Left lung (tissue), 10 donors: ENCODE results near the gene PHB1. TPM values are rescaled to one million over a fixed set of nuclear protein-coding genes. Genes with fewer than 3 reads are reported as not detected.

Source experiments
- ATAC-seq: fragments of 200-7000 bp; cut with Tn5 transposase; one replicate; pipeline ENCODE4 v1.9.1; 2020; ENCODE audit warnings: moderate library complexity
- DNase-seq, 4 donors: peaks; one replicate each; pipeline ENCODE4 v3.0.0-alpha.2; 2013 to 2020
- H3K27ac ChIP-seq, 2 donors: fragments of 200-600 bp; sonication (generic) in 1 of 2; one replicate each; pipeline versions ENCODE4 v1.5.0 to v1.8.0; 2020 to 2021
- H3K27me3 ChIP-seq, 2 donors: fragments of 200-600 bp; sonication (generic) in 1 of 2; one replicate each; pipeline versions ENCODE4 v1.5.0 to v1.8.0; 2020 to 2021
- H3K36me3 ChIP-seq, 2 donors: fragments of 200-600 bp; sonication (generic) in 1 of 2; one replicate each; pipeline versions ENCODE4 v1.5.0 to v1.8.0; 2020 to 2021
- H3K4me1 ChIP-seq, 2 donors: fragments of 200-600 bp; one replicate each; pipeline ENCODE4 v1.8.0; 2021
- H3K4me3 ChIP-seq, 2 donors: fragments of 200-600 bp; sonication (generic) in 1 of 2; one replicate each; pipeline versions ENCODE4 v1.5.0 to v1.8.0; 2020 to 2021; ENCODE audit warnings: mild to moderate bottlenecking in 1 of 2
- H3K9me3 ChIP-seq, 2 donors: fragments of 200-600 bp; sonication (generic) in 1 of 2; one replicate each; pipeline versions ENCODE4 v1.5.0 to v1.8.0; 2020 to 2021
- intact Hi-C, 2 donors: fragments of 100-400 bp; cut with DNase I; formaldehyde crosslinking; loops; one replicate each; pipeline versions ENCODE4 v1.11.2 to v1.14.2; 2022
- polyA plus RNA-seq, 6 donors: library from polyadenylated mRNA; unstranded; fragments of 120-200 nt; gene quantifications; one replicate each; pipeline ENCODE4 v1.2.1, GENCODE V29; 2013; ENCODE audit not compliant: insufficient read length in 6 of 6
- total RNA-seq, 2 donors: library from RNA; stranded (reverse); fragmentation: NEBNext Ultra II Directional; extraction: Animal tissue kit (Norgen Biotek cat#: 25700); gene quantifications; one replicate each; pipeline ENCODE4 v1.2.1, GENCODE V29; 2021
- TF ChIP-seq, protein P1 (sequence below), 2 donors: fragments of 200-600 bp; sonication (generic) in 1 of 2; IDR thresholded peaks; one replicate each; pipeline versions ENCODE4 v1.5.0 to v1.8.0; 2021; ENCODE audit warnings: antibody characterized with exemption in 2 of 2
- donor health status: DM: no; HTN: yes; CAD: no.
- donor health status: DM: no; HTN: no; CAD: no.

Gene PHB1
- total and polyA plus RNA-seq, 8 donors = 146 to 173 (median 162) TPM

DNA sequence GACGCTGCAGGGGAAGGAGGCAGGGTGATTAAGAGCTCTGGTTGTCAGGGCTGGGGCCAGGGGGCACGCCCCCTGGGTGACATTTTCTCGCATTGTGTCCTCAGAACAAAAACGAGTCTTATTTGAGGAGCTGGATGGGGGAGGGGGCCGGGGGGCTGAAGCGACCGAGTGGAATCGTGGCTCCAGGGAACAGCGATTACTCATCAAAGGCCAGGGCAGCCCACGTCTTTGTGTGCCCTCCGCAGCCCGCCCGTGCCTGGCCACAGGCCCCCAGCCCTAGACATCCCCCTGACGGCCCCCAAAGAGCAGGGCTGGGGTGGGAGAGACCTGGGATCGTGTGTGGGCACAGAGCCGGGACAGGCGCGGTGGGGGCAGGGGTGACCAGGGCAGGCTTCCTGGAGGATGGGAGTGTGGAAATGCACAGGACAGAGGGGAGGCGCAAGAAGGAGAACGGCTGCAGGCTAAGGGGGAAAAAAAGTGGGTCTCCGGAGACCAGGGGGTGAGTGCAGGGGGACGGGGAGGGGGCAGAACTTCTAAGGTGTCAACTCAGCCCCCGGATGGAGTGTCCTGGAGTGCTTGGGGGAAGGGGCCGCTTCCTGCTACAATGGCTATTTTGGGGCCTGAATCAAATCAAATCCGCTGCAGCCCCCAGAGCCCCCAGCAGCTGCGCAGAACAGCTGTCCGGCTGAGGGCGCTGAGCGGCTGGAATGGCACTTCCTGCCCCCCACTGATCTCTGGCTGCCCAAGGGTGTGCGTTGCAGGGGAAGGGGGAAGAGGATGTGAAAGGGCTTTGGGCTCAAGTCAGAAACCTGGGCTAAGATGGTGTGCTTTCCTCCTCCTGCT lies 24.0 kb upstream of the PHB1 start:
- Histone ChIP-seq H3K4me3 (no peak overlapping the region), H3K4me1 (no peaks in the 10 kb centered on the region)

DNA sequence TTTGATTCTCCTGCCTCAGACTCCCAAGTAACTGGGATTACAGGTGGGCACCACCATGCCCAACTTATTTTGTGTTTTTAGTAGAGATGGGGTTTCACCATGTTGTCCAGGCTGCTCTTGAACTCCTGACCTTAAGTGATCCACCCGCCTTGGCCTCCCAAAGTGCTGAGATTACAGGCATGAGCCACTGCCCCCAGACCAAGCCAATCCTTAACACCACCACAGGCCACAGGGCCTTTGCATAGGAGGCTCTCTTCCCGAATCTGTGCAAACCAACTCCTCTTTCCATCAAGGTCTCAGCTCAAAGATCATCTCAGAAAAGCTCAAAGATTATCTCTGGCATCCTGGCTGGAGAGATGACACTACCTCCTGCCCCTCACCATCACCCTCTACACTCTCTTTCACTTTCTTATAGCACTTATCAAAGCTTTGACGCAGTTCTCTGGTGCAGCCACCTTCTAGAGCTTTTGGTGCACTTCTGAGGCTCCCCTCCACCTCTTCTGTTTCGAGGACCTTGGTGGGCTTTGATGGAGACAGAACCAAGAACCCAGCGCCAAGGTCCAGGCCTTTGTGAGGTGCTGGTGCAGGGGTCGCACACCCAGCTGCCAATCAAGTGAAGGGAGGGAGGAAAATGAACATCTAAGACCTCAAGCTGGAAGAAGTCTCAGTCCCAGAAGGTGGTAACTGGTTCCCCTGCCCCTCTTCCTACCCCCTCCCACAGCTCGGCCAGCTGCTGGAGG lies 23.2 kb upstream of the PHB1 start:
- TF ChIP-seq, protein P1, sequence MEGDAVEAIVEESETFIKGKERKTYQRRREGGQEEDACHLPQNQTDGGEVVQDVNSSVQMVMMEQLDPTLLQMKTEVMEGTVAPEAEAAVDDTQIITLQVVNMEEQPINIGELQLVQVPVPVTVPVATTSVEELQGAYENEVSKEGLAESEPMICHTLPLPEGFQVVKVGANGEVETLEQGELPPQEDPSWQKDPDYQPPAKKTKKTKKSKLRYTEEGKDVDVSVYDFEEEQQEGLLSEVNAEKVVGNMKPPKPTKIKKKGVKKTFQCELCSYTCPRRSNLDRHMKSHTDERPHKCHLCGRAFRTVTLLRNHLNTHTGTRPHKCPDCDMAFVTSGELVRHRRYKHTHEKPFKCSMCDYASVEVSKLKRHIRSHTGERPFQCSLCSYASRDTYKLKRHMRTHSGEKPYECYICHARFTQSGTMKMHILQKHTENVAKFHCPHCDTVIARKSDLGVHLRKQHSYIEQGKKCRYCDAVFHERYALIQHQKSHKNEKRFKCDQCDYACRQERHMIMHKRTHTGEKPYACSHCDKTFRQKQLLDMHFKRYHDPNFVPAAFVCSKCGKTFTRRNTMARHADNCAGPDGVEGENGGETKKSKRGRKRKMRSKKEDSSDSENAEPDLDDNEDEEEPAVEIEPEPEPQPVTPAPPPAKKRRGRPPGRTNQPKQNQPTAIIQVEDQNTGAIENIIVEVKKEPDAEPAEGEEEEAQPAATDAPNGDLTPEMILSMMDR (IDR thresholded peaks at IDR 0.05) = no peak
- ATAC-seq (no peak), DNase-seq (no peak)
- H3K36me3 ChIP-seq = no peaks in the 10 kb centered on the region
- intact Hi-C loops = loop anchor here in 1 of 2 donors (5.0 kb wide), 1 partner anchor 119 kb away; no protein-coding TSS in a partner anchor
- H3K9me3 ChIP-seq = no peaks in the 10 kb centered on the region
- no peak overlapping the region for H3K27ac ChIP-seq
- no peaks in the 10 kb centered on the region for H3K4me1 ChIP-seq
- no peak overlapping the region for H3K4me3 ChIP-seq
- peaks cover 0 to 66% of the 10 kb centered on the region in 2 donors for H3K27me3 ChIP-seq

More for the DNA sequence above, 24.0 kb upstream of the PHB1 start:
- H3K9me3 ChIP-seq = no peaks in the 10 kb centered on the region
- intact Hi-C loops = loop anchor here in 1 of 2 donors (5.0 kb wide), 1 partner anchor 119 kb away; no protein-coding TSS in a partner anchor
- TF ChIP-seq, protein P1 (IDR thresholded peaks at IDR 0.05) = no peak
- no peak for ATAC-seq
- H3K36me3 ChIP-seq = no peaks in the 10 kb centered on the region
- no peak for DNase-seq
- no peak overlapping the region for H3K27ac ChIP-seq
- H3K27me3 ChIP-seq = peaks cover 0 to 73% of the 10 kb centered on the region in 2 donors

DNA sequence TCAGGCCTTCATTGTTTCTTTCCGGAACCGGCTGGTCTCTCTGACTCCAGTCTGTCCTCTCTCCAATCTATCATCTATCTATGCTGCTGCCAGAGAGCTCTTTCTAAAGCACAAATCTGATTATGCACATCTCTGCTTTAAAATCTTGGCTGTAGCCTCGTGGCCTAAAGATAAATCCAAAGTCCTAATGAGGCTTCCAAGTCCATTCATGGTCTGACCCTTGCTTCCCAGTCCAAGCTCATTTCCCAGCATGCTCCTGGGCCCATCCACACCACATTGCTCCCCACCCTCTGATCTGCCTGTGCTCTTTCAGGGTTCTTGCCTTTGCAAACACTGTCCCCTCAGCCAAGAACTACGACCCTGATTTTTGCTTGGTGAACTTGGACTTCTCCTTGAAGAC lies 21.5 kb upstream of the PHB1 start:
- no peaks in the 10 kb centered on the region for H3K36me3 ChIP-seq
- no peaks in the 10 kb centered on the region for H3K4me1 ChIP-seq
- no peaks in the 10 kb centered on the region for H3K9me3 ChIP-seq
- peaks cover 0 to 49% of the 10 kb centered on the region in 2 donors for H3K27me3 ChIP-seq
- TF ChIP-seq, protein P1 (IDR thresholded peaks at IDR 0.05) = no peak
- ATAC-seq (no peak), DNase-seq (no peak)
- H3K4me3 ChIP-seq = no peak overlapping the region
- intact Hi-C loops = loop anchor here in 1 of 2 donors (5.0 kb wide), 1 partner anchor 121 kb away; no protein-coding TSS in a partner anchor
- H3K27ac ChIP-seq = no peak overlapping the region

DNA sequence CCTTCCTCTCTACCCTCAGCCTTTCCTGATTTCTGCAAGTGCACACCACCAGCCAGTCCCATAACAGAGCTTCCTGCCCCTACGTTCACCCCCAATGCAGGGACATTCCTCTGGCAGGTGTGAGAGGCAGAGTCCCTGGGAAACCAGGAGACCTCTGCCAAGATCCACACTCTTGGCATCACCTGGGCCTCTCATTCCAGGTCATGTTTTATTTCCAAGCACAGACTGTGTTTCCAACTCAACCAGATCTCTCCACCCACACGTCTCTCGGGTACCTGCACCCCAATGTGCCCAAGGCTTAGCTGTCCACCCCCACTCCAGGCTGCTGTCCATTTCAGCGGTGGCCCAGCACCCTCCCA lies 21.0 kb upstream of the PHB1 start:
- intact Hi-C loops = loop anchor here in 1 of 2 donors (5.0 kb wide), 1 partner anchor 122 kb away; no protein-coding TSS in a partner anchor
- H3K27ac ChIP-seq = no peak overlapping the region
- H3K4me3 ChIP-seq = no peak overlapping the region
- no peaks in the 10 kb centered on the region for H3K4me1 ChIP-seq
- TF ChIP-seq, protein P1 (IDR thresholded peaks at IDR 0.05) = no peak
- H3K27me3 ChIP-seq = peaks cover 0 to 43% of the 10 kb centered on the region in 2 donors
- no peaks in the 10 kb centered on the region for H3K9me3 ChIP-seq
- H3K36me3 ChIP-seq = no peaks in the 10 kb centered on the region
- ATAC-seq (no peak), DNase-seq (no peak)
